GM21619 (cell line): Measurements from ENCODE around the gene PRODH2.
"Not testable (repeated sequence)": the region's sequence is repeated elsewhere in the genome, so short reads cannot be mapped to it uniquely, and the experiment has no call there.

Experiments used
- ATAC-seq: cut with Tn5 transposase; IDR thresholded peaks from one replicate; pipeline ENCODE4 v1.9.1; 2021; ENCODE audit not compliant: unreplicated experiment

PRODH2 gene

DNA sequence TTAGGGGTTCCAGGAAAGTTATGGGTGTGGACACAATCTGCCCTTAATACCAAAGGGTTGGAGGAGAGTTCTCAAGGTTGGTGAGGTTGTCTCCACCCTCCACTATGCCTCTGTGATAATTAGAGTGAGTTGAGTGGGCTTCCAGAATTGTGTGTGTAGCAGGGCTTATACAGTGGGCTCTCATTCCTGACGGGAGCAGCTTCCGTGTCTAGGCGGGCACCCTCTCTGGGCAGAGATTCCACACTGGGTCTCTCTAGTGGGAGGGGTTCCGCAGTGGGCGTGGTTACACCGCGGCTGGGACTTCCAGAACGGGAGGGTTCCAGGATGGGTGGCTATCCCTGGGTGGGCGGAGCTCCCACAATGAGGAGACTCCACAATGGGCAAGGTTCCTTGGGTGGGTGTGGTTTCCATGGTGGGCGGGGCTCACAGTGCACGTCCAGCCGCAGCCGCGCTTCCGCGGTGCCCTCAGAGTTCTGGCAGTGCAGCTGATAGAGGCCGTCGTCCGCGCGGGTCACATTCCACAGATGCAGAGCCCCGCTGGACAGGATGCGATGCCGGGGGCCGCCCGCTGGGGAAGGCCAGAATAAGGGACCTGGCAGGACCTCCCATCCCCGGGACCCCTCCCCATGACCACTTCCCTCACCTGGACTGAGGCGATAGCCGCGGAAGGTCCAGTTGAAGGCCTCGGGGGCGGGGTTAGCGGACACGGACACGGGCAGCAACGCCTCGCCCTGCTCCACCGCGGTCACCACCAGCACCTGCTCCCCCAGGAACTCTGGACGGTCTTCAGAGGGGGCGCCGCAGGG, 31.2 kb upstream of the PRODH2 start:
- no peak for ATAC-seq

DNA sequence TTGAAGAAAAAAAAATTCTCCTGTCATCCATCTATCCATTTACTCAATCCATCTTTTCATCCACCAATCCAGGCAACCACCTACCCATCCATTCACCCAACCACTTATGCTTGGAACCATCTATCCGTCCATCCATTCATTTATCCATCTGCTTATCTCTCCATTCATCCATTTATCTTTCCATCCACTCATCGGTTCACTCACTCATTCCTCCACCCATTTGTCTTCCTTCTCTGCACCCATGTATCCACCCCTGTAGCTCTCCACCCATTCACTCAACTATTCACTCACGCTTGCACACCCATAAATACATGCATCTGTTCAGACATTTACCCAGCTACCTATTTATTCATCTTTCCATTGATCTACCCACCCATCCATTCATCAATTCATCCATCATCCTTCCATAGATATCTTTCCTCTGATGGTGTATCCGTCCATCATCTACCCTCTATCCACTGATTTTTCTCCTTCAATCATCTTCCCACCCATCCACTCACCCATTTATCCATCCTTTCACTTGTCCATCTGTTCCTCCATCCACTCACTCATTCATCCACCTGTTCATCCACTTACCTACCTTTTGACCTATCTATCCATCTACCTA, 30.1 kb upstream of the PRODH2 start:
- no peak for ATAC-seq

DNA sequence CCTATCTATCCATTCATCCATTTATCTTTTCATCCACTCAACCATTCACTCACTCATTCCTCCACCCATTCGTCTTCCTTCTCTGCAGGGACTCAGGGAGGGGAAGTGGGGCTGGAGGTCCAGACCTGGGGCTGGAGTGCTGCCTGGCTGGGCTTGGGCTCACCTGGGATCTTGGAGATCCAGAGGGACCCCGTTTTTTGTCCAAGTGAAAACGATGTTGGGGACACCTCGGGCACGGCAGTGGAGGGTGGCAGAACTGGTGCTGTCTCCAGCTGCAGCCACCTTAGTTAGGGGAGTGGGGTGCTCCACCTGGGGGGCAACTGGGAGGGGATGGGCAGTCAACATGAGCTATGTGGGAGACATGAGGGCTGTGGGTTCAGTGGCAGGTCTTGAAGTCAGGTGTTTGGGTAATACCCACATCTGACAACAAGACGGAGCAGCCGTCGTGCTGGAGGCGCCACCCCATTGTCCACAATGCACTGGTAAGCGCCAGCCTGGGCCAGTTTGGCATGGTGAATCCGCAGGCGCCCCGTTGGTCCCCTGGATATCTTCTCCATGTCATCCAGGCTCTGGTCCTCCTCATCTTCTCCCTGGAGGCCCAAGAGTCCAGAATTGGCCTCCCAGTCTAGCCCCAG, 29.4 kb upstream of the PRODH2 start:
- ATAC-seq: no peak

DNA sequence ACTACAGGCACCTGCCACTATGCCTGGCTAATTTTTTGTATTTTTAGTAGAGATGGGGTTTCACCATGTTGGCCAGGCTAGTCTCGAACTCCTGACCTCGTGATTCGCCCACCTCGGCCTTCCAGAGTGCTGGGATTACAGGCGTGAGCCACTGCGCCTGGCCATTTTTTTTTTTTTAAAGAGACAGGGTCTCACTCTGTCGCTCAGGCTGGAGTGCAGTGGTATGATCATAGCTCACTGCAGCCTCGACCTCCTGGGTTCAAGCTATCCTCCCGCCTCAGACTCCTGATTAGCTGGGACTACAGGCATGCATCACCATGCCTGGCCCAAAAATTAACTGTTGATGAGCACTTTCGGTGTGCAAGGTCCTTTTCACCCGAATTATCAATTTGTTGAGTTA, 23.5 kb upstream of the PRODH2 start:
- ATAC-seq: not testable (repeated sequence)

DNA sequence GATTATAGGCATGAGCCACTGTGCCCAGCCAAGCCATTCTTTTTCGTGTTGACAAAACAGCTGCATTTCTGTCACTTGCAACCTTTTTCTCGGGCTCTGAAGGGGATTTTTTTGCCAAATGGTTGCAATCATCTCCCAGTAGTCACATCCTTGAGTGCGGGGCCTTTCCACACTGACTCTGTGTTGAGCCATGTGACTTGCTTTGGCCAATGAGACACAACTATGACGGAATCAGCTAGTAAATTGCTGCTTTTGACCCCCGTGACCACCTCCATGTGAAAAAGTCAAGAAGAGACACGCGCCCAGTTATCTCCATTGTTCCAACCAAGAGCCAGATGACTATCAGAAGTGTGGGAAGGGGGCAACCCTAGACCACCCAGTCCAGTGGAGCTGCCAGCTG, 21.3 kb upstream of the PRODH2 start:
- no peak for ATAC-seq

- no peak for ATAC-seq
Measured at GRCh38 chr19:35832054-35832453, 19.4 kb upstream of the PRODH2 start.

GRCh38 chr19:35830986-35831385, 18.3 kb upstream of the PRODH2 start:
- no peak for ATAC-seq

- ATAC-seq: no peak
Measured at GRCh38 chr19:35828692-35829301, 16.2 kb upstream of the PRODH2 start.

- ATAC-seq: no peak
Measured at GRCh38 chr19:35824150-35824549, 11.5 kb upstream of the PRODH2 start.

- ATAC-seq: no peak
Measured at GRCh38 chr19:35822579-35822978, 9.9 kb upstream of the PRODH2 start.

- no peak for ATAC-seq
Measured at GRCh38 chr19:35818445-35818844, 5.8 kb upstream of the PRODH2 start.

DNA sequence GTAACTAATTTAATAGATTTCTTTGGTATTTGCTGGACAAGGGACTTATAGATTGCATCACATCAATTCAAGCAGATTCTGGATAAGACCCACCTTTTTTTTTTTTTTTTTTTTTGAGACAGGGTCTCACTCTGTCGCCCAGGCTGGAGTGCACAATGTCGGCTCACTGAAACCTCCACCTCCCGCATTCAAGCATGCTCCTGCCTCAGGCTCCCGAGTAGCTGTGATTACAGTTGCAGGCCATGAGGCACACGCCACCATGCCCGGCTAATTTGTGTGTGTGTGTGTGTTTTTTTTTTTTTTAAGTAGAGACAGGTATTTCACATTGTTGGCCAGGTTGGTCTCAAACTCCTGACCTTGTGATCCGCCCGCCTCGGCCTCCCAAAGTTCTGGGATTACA, 4.2 kb upstream of the PRODH2 start:
- ATAC-seq: no peak

DNA sequence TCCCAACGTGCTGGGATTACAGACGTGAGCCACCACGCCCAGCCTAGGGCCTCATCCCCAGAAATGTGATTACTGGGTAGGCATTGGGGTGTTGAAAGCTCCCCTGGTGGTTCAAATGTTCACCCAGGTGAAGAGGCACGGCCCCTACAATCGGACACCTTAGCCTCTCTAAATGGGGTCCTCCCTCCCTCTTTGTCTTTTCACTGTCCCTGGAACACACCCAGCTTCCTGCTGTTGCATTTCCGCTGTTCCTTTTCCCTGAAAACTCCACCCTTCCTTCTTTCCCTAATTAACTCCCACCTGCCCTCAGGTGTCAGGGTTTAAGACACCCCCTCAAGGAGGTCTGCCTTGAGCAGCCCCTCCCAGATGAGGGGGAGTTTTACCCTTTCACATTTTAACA, 3.6 kb upstream of the PRODH2 start:
- ATAC-seq: no peak

DNA sequence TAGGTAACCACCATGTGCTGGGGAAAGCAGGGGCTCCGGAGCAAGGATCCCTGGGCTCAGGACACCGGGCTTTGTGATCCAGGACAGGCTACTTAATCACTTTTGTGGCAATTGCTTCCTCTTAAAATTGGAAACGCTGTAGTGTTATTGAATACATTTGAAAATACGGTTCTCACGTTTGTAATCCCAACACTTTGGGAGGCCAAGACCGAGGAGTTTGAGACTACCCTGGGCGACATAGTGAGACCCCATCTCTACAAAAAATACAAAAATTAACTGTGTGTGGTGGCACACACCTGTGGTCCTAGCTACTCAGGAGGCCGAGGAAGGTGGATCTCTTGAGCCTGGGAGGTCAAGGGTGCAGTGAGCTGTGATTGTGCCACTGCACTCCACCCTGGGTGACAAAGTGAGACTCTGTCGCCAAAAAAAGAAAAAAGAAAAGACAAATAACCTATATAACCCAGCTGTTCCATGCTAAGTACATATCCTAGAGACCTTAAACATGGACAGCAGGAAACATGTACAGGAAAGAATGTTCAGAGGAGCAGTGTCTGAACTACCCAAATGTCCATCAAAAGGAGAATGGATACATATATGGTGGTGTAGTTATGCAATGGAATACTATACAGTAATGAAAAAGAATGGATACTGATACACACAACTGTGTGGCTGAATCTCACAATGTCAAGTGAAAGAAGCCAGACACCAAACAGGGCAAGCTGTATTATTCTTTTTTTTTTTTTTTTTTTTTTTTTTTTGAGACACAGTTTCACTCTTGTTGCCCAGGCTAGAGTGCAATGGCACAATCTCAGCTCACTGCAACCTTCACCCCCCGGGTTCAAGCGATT, 622 bp upstream of the PRODH2 start:
- no peak for ATAC-seq

DNA sequence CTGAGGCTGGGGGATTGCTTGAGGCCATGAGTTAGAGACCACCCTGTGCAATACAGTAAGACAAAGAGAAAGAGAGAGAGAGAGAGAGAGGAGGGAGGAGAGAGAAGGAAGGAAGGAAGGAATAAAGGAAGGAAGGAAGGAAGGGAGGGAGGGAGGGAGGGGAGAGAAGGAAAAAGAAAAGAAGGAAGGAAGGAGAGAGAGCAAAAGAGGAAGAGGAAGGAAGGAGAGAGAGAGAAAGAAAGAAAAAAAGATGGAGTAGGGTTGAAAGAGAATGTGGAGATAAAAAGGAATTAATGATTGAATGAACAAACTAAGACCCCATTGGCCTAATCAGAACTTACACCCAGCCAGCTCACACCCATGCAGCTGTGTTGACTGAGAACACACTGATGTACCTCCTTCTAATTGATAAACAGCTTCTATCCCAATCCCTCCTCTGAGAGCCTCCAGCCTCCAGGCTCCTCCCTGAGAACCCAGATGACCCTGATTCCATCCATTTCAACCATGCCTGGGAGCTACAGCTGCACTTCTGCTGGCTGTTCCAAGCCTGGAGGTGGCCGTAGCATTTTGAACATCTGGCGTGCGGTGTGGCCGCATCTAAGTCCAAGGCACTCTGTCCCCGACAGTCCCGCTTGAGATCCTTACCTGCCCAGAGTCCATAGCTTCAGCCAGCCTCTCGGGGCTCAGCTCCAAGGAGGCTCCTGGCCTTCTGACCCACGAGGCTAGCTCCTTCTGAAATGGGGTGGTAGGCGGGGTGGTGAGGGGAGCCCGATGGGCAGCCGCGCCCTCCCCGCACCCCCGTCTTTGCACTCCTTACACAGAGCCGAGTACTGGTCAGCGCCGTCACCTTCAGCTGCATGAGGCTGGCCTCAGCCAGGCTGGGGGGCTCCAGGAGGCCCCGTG, 1.1 kb downstream of the PRODH2 start:
- no peak for ATAC-seq

DNA sequence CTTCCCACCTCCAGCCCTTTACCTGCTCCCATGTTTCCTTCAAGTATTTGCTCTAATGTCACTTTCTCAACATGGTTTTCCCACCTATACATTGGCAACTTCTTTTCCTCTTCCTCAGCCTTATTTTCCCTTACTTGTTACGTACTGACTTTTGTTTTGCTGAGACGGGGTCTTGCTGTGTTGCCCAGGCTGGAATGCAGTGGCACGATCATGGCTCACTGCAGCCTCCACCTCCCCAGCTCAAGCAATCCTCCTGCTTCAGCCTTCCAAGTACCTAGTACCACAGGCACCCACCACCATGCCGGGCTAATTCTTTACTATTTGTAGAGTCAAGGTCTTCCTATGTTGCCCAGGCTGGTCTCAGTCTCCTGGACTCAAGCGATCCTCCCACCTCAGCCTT, 5.0 kb downstream of the PRODH2 start:
- no peak for ATAC-seq

DNA sequence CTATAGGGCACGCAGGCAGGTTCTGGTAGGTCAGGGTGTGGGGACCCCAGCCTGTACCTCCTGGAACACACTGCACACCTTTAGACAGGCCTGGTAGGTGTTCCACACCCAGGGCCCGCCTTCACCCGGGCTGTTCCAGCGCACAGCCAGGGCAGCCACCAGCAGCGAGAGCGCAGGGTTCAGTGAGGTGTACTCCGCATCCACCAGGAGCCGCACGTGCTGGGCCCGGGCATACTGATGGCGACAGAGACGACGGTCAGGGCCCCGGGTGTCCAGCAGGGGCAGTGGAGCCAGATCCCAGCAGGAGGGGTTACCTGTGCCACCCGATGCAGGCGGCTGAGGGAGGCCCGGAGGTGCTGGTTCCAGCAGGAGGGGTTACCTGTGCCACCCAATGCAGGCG, 6.0 kb downstream of the PRODH2 start:
- no peak for ATAC-seq

DNA sequence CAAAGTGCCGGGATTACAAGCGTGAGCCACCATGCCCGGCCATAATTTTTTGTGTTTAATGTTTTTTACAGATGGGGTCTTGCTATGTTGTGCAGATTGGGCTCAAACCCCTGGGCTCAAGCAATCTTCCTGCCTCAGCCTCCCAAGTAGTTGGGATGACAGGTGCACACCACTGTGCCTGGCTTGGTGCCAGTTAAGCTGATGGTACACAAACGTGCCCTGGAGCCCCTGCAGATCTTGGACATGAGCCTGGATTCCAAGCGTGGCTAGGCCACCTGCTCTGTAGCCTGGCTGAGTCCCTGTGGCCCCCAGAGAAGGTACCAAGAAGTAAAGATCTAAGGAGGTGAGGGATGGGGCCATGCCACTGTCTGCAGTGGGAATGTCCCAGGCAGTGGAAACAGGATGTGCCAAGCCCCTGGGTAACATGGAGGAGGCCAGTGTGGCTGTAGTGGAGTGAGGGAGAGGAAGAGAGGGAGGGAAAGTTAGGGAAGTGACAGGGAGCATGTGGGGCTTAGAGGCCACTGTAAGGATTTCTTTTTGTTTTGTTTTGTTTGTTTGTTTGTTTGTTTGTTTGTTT, 7.0 kb downstream of the PRODH2 start:
- no peak for ATAC-seq

- no peak for ATAC-seq
Measured at GRCh38 chr19:35801828-35802227, 10.8 kb downstream of the PRODH2 start.

GRCh38 chr19:35797663-35798062, 15.0 kb downstream of the PRODH2 start:
- ATAC-seq: no peak
